Mesothelial cell of epicardium (in vitro differentiated cells): ENCODE measurements around the gene DDTL. TPM values are rescaled to one million over a fixed set of nuclear protein-coding genes. Genes with fewer than 3 reads are reported as not detected.
"Not testable (repeated sequence)": the region's sequence is repeated elsewhere in the genome, so short reads cannot be mapped to it uniquely, and the experiment has no call there.

Experiments
- DNase-seq, 2 experiments: peaks; one replicate each; pipeline ENCODE4 v3.0.0; 2021; ENCODE audit warnings: low spot score in 2 of 2; ENCODE audit not compliant: unreplicated experiment in 2 of 2
- H3K27ac Mint-ChIP-seq: 2 replicates; pipeline ENCODE4 v1.8.0; 2021; ENCODE audit warnings: mixed read lengths
- H3K27me3 Mint-ChIP-seq: 2 replicates; pipeline ENCODE4 v1.8.0; 2021; ENCODE audit warnings: low read depth, mixed read lengths
- H3K36me3 Mint-ChIP-seq: 2 replicates; pipeline ENCODE4 v1.8.0; 2021; ENCODE audit warnings: mixed read lengths
- H3K4me1 Mint-ChIP-seq: 2 replicates; pipeline ENCODE4 v1.8.0; 2021; ENCODE audit warnings: mixed read lengths
- H3K4me3 Mint-ChIP-seq: 2 replicates; pipeline ENCODE4 v1.8.0; 2021; ENCODE audit warnings: mild to moderate bottlenecking, moderate library complexity, mixed read lengths
- H3K9me3 Mint-ChIP-seq: 2 replicates; pipeline ENCODE4 v1.8.0; 2021; ENCODE audit warnings: mixed read lengths
- CTCF ChIP-seq: fragments of 200-600 bp; sonication (generic); IDR thresholded peaks from one replicate; pipeline ENCODE4 v1.5.0; 2021; ENCODE audit warnings: antibody characterized with exemption; ENCODE audit not compliant: unreplicated experiment
- total RNA-seq: library from RNA; stranded (reverse); gene quantifications from 3 replicates; pipeline ENCODE4 v1.2.1, GENCODE V29; 2021

Gene DDTL
- total RNA-seq, 1 donor from 2014 or later = not detected

- DNase-seq = no peak
- Mint-ChIP-seq H3K27me3 (no peaks in the 10 kb centered on the region), H3K4me3 (no peak overlapping the region), H3K27ac (no peak overlapping the region), H3K36me3 (no peaks in the 10 kb centered on the region), H3K9me3 (no peaks in the 10 kb centered on the region), H3K4me1 (no peaks in the 10 kb centered on the region)
- TF ChIP-seq CTCF = no peak
These were observed 27.7 kb upstream of the DDTL start for GRCh38 chr22:23939017-23939357.

DNA sequence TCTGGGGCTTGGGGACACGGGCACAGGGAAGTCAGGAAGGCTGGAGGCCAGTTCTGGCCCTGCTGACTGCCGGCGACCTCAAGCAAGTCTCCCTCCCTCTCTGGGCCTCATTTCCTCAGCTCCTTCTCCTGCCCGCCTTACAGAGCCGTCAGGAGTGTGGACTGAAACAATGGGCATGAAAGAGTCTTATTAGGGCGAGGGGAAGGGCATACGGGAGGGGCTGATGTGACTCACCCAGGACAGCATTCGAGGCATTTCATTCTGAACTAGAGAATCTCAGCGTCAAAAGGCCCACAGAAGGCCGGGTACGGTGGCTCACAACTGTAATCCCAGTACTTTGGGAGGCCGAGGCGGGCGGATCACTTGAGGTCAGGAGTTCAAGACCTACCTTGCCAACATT, 26.5 kb upstream of the DDTL start:
- H3K4me3 Mint-ChIP-seq, H3K36me3 Mint-ChIP-seq, H3K4me1 Mint-ChIP-seq, H3K27ac Mint-ChIP-seq, DNase-seq, H3K9me3 Mint-ChIP-seq, H3K27me3 Mint-ChIP-seq: not testable (repeated sequence)

GRCh38 chr22:23947391-23947790, 19.3 kb upstream of the DDTL start:
- H3K27ac Mint-ChIP-seq, H3K4me3 Mint-ChIP-seq, DNase-seq, H3K9me3 Mint-ChIP-seq, H3K27me3 Mint-ChIP-seq, H3K36me3 Mint-ChIP-seq, H3K4me1 Mint-ChIP-seq: not testable (repeated sequence)

DNA sequence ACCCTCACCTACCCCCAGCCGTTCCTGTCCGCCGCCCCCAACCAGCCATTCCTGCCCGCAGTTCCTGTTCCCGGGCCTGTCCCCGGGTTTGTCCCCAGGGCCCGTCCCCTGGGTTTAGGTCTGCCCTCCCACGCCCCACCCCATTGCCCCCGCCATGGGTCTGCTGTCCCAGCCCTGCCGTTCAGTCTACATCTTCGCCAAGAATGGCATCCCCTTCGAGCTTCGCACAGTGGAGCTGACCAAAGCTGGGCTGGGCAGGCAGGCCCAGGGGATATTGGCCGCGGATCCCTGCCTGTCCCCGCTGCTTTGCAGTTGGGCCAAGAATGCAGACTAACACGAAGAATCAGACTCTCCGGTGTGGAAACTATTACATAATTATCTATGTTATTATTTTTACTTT, 16.9 kb upstream of the DDTL start:
- H3K36me3 Mint-ChIP-seq, H3K9me3 Mint-ChIP-seq, H3K27me3 Mint-ChIP-seq, H3K27ac Mint-ChIP-seq, DNase-seq, H3K4me3 Mint-ChIP-seq, H3K4me1 Mint-ChIP-seq: not testable (repeated sequence)

- not testable (repeated sequence) for H3K27me3 Mint-ChIP-seq, H3K4me1 Mint-ChIP-seq, H3K36me3 Mint-ChIP-seq, H3K9me3 Mint-ChIP-seq, DNase-seq, H3K4me3 Mint-ChIP-seq, H3K27ac Mint-ChIP-seq
These were observed 15.3 kb upstream of the DDTL start for GRCh38 chr22:23951383-23951782.

DNA sequence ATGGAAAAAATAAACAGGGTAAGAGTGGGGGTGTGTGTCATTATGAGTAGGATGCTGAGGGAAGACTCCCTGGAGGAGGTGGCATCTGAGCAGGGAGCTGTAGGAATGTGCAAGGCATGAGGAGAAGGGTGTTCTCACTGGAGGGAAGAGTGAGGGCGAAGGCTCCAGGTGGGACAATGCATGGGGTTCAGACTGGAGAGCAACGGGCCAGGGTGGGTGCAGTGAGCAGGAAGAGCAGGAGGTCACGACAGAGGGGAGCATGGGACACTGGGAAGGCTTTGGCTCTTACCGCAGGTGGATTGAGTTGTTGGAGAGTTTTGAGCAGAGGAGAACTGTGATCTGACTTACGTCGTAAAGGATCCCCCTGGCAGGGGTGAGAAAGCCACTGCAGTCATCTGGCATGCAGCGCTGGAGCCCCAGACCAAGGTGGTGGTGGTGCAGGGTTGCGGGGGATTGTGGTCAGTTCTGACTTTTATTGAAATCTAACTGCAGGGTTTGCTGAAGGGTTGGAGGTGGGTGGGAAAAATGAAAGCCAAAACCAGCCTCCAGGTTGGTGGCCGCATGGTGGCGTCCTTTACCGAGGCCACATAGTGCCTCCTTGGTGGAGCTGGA, 13.8 kb upstream of the DDTL start:
- not testable (repeated sequence) for H3K36me3 Mint-ChIP-seq, H3K4me1 Mint-ChIP-seq, H3K9me3 Mint-ChIP-seq, H3K4me3 Mint-ChIP-seq, DNase-seq, H3K27ac Mint-ChIP-seq, H3K27me3 Mint-ChIP-seq

GRCh38 chr22:23953485-23953884, 13.2 kb upstream of the DDTL start:
- not testable (repeated sequence) for H3K9me3 Mint-ChIP-seq, H3K27me3 Mint-ChIP-seq, DNase-seq, H3K4me3 Mint-ChIP-seq, H3K4me1 Mint-ChIP-seq, H3K36me3 Mint-ChIP-seq, H3K27ac Mint-ChIP-seq

GRCh38 chr22:23954193-23954990, 12.3 kb upstream of the DDTL start:
- H3K36me3 Mint-ChIP-seq, H3K4me1 Mint-ChIP-seq, H3K27ac Mint-ChIP-seq, DNase-seq, H3K9me3 Mint-ChIP-seq, H3K4me3 Mint-ChIP-seq, H3K27me3 Mint-ChIP-seq: not testable (repeated sequence)

DNA sequence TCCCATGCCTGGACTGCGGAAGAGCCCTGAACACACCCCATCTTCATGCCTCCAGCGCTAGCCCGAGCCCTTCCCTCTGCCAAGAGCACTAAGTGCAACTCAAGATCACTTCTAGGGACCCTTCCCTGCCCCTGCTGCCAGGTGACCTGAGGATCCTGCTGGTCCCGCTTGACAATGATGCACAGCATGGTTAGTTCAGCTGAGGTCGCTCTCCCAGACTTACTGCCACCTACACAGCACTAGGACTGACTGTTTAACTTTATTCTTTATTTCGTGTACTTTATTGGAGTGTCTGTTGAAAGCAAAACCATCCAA, 11.7 kb upstream of the DDTL start:
- not testable (repeated sequence) for H3K36me3 Mint-ChIP-seq, H3K27ac Mint-ChIP-seq, H3K4me3 Mint-ChIP-seq, H3K27me3 Mint-ChIP-seq, DNase-seq, H3K9me3 Mint-ChIP-seq, H3K4me1 Mint-ChIP-seq

GRCh38 chr22:23955886-23956285, 10.8 kb upstream of the DDTL start:
- not testable (repeated sequence) for H3K9me3 Mint-ChIP-seq, H3K4me1 Mint-ChIP-seq, H3K4me3 Mint-ChIP-seq, H3K27me3 Mint-ChIP-seq, H3K36me3 Mint-ChIP-seq, DNase-seq, H3K27ac Mint-ChIP-seq
